Measurements from ENCODE around the gene SLIT3.

The SLIT3 gene

GRCh38 chr5:168979135-168979534 lies 321.8 kb downstream of the SLIT3 start:
- DNase-seq = no peak

- DNase-seq = no peak
These were observed 322.4 kb downstream of the SLIT3 start for GRCh38 chr5:168978500-168978899.

GRCh38 chr5:168978015-168978414 lies 322.9 kb downstream of the SLIT3 start:
- no peak for DNase-seq

- DNase-seq = no peak
These were observed 324.5 kb downstream of the SLIT3 start for GRCh38 chr5:168976311-168976970.

GRCh38 chr5:168975331-168975730 lies 325.6 kb downstream of the SLIT3 start:
- no peak for DNase-seq

- DNase-seq = no peak
These were observed 326.9 kb downstream of the SLIT3 start for GRCh38 chr5:168974082-168974481.

GRCh38 chr5:168972731-168973130 lies 328.2 kb downstream of the SLIT3 start:
- no peak for DNase-seq

GRCh38 chr5:168971100-168971499 lies 329.8 kb downstream of the SLIT3 start:
- no peak for DNase-seq

GRCh38 chr5:168969326-168969886 lies 331.5 kb downstream of the SLIT3 start:
- DNase-seq = no peak

- no peak for DNase-seq
These were observed 332.9 kb downstream of the SLIT3 start for GRCh38 chr5:168967882-168968620.

- DNase-seq = no peak
These were observed 335.3 kb downstream of the SLIT3 start for GRCh38 chr5:168965638-168966037.

- DNase-seq = no peak
These were observed 336.8 kb downstream of the SLIT3 start for GRCh38 chr5:168964182-168964581.

GRCh38 chr5:168962306-168962705 lies 338.6 kb downstream of the SLIT3 start:
- DNase-seq = no peak

GRCh38 chr5:168961681-168962080 lies 339.3 kb downstream of the SLIT3 start:
- no peak for DNase-seq

GRCh38 chr5:168960497-168960896 lies 340.4 kb downstream of the SLIT3 start:
- DNase-seq = no peak

GRCh38 chr5:168953351-168953750 lies 347.6 kb downstream of the SLIT3 start:
- DNase-seq = no peak

GRCh38 chr5:168952196-168952595 lies 348.7 kb downstream of the SLIT3 start:
- no peak for DNase-seq

- no peak for DNase-seq
These were observed 349.2 kb downstream of the SLIT3 start for GRCh38 chr5:168951769-168952168.

GRCh38 chr5:168951356-168951755 lies 349.6 kb downstream of the SLIT3 start:
- no peak for DNase-seq

GRCh38 chr5:168950241-168950951 lies 350.5 kb downstream of the SLIT3 start:
- DNase-seq = no peak

- DNase-seq = no peak
These were observed 352.2 kb downstream of the SLIT3 start for GRCh38 chr5:168948746-168949145.

GRCh38 chr5:168947212-168947868 lies 353.6 kb downstream of the SLIT3 start:
- DNase-seq = no peak

GRCh38 chr5:168946363-168946762 lies 354.6 kb downstream of the SLIT3 start:
- no peak for DNase-seq
